Sciatic nerve (tissue), 2 donors: Measurements from ENCODE around the gene ATOSA. TPM values are rescaled to one million over a fixed set of nuclear protein-coding genes. Genes with fewer than 3 reads are reported as not detected.
A peak's percentile ranks its signal among the peaks of the same experiment; 100 is the strongest.

Experiments
- ATAC-seq: fragments of 200-7000 bp; cut with Tn5 transposase; one replicate; pipeline ENCODE4 v1.9.1; 2020; ENCODE audit warnings: mild to moderate bottlenecking, moderate library complexity
- DNase-seq: peaks from one replicate; pipeline ENCODE4 v3.0.0-alpha.2; 2020; ENCODE audit warnings: low spot score
- intact Hi-C: fragments of 100-400 bp; cut with DNase I; formaldehyde crosslinking; loops from one replicate; pipeline ENCODE4 v1.14.2; 2022
- total RNA-seq: library from RNA; stranded (reverse); fragmentation: NEBNext Ultra II Directional; extraction: Animal tissue kit (Norgen Biotek cat#: 25700); gene quantifications from one replicate; pipeline ENCODE4 v1.2.1, GENCODE V29; 2021
- donor health status: DM: no; HTN: no; CAD: no.
- donor health status: DM: no; HTN: no; CAD: no.

ATOSA gene, protein sequence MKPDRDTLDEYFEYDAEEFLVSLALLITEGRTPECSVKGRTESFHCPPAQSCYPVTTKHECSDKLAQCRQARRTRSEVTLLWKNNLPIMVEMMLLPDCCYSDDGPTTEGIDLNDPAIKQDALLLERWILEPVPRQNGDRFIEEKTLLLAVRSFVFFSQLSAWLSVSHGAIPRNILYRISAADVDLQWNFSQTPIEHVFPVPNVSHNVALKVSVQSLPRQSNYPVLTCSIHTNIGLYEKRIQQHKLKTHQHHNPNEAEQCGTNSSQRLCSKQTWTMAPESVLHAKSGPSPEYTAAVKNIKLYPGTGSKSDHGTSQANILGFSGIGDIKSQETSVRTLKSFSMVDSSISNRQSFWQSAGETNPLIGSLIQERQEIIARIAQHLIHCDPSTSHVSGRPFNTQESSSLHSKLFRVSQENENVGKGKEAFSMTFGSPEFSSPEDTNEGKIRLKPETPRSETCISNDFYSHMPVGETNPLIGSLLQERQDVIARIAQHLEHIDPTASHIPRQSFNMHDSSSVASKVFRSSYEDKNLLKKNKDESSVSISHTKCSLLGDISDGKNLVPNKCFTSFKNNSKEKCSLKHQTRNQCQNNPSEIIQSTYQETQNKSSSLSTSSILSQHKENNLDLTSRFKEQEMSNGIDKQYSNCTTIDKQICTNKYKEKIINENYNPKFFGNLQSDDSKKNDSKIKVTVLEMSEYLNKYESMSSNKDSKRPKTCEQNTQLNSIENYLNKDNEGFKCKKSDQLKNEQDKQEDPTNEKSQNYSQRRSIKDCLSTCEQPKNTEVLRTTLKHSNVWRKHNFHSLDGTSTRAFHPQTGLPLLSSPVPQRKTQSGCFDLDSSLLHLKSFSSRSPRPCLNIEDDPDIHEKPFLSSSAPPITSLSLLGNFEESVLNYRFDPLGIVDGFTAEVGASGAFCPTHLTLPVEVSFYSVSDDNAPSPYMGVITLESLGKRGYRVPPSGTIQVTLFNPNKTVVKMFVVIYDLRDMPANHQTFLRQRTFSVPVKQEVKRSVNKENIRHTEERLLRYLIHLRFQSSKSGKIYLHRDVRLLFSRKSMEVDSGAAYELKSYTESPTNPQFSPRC
- 39.3 TPM for total RNA-seq

DNA sequence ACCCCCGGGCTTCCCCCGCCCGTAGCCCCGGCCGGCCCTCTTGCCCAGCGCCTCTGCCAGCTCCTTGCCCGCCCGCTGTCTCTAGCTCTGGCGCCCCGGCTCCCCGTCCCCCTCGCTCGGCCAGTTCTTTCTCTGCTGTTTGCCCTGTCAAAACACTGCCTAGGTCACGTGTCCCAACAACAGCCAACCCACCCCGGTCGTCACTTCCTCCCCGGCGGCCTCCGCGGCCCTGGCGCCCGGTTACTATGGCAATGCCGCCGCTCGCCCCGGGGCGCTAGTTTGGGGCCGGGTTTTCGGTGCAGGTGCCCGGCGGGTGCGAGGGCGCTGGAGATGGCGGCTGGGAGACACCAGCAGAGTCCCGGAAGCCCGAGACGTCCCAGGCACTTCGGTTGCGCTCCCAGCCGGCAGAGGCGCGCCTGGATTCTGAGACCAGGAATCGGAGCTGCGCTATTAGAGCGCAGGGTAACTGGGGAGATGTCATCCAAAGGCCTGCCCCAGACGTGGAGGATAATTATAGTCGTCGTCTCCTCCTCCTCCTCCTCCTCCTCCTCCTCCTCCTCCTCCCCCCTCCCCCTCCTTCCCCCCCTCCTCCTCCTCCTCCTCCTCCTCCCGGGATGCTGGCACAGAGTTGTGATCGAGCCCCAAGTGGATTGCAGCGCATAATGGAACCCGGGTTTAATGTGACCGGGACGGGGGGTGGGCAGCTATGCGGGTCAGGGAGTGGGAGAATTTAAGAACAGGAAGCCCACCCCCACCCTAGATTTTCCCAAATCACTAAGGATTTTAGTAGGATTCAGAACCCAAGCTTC is at the start of gene ATOSA:
ATOSA (minus strand) TSS at position 157 of the 809 bp plus-strand sequence. CDS start 1,367 bp downstream, outside the sequence.
- DNase-seq: peak; percentile 94
- intact Hi-C loops: no loop called here

DNA sequence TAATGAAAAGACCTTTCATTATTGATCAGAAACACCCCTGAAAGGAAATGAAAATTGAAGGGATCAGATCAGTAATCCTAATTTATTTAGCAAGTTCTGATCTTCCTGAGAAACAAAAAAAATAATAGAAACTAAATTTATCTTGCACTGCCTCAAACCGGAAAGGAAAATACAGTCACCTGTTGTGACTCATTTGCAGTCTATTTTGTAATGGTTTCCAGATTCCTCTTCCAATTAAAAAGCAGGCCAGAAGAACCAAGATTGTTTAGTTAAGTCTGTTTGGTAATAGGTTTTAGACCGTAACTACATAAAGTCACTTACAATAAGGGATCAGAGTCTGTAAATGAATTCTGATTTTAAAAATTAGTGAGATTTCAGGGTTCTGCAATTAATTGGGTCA is 49.7 kb upstream of the ATOSA start:
- no peak for ATAC-seq
- intact Hi-C loops: no loop called here

More for the DNA sequence above, at the start of gene ATOSA:
- peak; percentile 97 for ATAC-seq

GRCh38 chr15:52727815-52728214 is 48.6 kb upstream of the ATOSA start:
- no peak for ATAC-seq
- intact Hi-C loops: no loop called here

More for the DNA sequence above, 49.7 kb upstream of the ATOSA start:
- no peak for DNase-seq

GRCh38 chr15:52726195-52726594 is 47.0 kb upstream of the ATOSA start:
- ATAC-seq (no peak), DNase-seq (no peak)
- intact Hi-C loops: no loop called here

More at GRCh38 chr15:52727815-52728214, 48.6 kb upstream of the ATOSA start:
- DNase-seq: no peak

GRCh38 chr15:52718551-52718950 is 39.4 kb upstream of the ATOSA start:
- intact Hi-C loops: no loop called here
- no peak for DNase-seq
- no peak for ATAC-seq

DNA sequence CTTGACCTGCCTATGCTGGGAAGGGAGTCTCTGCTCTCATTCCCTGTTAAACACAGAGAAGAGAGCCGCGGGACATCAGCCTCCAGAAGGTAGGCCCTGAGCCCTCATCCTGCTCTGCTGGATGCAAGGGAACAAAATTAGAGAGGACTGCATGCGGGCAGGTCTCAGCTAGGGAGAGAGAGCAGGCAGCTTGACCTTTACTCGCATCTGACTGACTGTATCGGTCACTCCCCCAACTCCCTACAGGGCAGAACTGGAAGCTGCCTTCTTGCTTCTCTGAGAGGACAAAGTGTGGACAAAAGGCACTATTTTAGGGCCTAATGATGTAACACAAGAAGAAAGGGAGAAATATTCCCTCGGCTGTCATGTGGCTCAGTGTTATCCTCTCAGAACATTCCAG is 38.7 kb upstream of the ATOSA start:
- ATAC-seq: no peak
- no peak for DNase-seq
- intact Hi-C loops: no loop called here

DNA sequence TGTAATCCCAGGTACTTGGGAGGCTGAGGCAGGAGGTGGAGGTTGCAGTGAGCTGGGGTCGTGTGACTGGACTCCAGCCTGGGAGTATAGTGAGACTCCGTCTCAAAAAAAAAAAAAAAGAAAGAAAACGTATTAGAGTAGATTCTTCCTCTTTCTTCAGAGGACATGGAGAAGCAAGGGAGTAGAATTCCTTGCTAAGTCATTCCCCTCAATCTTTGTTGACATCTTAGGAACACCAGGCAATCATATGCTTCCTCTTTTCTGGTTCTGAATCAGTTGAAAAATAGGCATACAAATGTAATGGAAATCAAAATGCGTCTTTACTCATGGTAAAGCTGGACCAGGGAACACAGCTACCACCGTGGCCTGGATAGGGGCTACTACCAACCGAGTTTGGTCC is 38.3 kb upstream of the ATOSA start:
- intact Hi-C loops: no loop called here
- no peak for DNase-seq
- ATAC-seq: no peak

DNA sequence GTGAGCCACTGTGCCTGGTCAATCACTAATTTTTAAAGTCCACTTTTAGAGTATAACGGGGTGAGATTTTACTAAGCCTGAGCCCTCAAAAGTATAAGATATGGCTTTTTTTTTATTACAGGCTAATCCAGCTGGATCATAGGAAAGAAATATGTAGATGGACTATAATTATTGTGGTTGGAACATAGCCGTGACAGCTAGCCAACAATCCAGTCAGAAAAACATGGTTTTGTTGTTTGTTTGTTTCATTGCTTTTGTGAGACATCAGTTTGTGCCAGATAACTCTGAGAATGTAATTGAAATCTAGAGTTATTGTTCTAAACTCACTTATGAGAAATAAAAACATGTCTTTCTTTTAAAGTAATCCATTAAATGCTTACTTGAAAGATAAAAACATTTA is 37.3 kb upstream of the ATOSA start:
- no peak for DNase-seq
- ATAC-seq: no peak
- intact Hi-C loops: no loop called here

DNA sequence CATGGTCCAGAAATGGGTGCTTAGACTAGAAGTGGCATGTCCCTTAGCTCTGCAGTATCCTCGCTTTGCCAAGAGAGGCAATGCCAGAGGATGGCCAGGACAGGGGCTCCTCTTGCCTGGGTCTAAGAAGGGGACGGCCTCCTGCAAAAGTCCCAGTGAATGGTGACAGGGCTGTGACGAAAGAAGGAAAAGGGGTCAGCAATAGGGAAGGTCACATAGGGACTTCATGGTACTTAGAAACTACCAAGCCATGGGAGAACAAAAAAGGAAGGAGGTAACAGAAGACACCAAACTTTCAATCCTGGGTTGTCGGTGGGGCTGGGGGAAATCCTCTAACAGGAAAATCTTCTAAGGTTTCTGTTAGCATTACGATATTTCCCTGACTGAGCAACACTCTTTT is 36.2 kb upstream of the ATOSA start:
- ATAC-seq: no peak
- intact Hi-C loops: no loop called here
- no peak for DNase-seq

GRCh38 chr15:52714968-52715367 is 35.8 kb upstream of the ATOSA start:
- no peak for DNase-seq
- ATAC-seq: no peak
- intact Hi-C loops: no loop called here

DNA sequence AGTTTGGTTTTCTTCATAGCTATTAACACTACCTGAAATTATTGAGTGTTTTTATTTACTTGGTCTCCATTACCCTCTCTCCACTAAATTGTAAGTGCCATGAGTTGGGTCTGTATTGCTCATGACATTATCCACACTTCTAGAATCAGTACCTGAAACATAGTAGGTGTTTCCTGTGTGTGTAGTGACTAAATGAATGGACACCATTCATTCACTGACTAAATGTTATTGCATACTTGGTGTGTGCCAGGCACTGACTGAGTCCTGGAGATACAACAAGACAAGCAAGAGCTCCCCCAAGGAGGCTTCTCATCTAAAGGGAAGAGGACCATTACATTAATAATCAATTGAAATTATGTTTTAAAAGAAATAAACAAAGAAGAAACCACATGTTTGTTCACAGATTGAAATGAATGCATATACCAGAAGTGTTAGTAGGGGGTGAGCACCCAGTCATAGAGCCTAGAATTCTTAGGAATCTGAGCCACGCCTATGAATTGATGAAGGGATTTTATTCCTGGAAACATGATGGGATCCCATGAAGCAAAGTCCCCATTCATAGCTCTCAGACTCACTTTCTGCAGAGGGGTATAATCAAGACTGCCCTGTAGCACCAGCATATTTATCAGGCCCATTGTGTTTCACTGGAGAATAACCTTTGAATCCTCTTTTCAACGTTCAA is 31.7 kb upstream of the ATOSA start:
- no peak for ATAC-seq
- intact Hi-C loops: no loop called here
- no peak for DNase-seq

DNA sequence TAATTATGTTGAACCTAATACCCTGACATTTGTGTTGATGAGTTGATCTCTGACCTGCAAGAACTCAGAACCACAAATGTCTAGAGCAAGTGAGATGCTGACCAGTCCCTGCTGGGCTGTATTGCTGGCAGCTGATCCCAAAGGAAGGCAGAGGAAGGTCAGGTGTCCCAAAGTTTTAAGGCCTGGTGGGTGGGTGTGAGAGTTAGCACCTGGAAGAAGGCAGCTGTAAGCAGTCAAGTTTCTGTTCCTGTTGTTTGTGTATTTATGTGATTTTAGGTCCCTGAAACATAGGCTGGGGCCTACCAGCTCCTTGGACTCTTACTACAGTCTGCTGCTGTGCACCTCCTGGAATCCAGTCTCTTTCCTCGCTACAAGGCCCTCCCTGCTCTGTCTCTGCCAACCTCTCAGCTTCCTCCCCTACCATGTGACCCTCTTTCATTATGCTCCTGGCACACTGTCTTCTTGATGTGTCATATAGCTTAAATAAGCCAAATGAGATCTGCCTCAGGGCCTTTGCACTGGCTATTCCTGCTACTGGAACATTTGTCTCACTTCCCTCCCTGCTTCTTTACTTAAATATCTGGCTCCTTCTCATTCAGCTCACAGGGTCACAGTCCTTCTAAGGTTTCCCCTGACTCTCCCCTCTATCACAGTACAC is 31.0 kb upstream of the ATOSA start:
- ATAC-seq: no peak
- intact Hi-C loops: no loop called here

GRCh38 chr15:52709187-52709981 is 30.2 kb upstream of the ATOSA start:
- no peak for ATAC-seq
- intact Hi-C loops: no loop called here
- DNase-seq: no peak

More for the DNA sequence above, 31.0 kb upstream of the ATOSA start:
- no peak for DNase-seq

DNA sequence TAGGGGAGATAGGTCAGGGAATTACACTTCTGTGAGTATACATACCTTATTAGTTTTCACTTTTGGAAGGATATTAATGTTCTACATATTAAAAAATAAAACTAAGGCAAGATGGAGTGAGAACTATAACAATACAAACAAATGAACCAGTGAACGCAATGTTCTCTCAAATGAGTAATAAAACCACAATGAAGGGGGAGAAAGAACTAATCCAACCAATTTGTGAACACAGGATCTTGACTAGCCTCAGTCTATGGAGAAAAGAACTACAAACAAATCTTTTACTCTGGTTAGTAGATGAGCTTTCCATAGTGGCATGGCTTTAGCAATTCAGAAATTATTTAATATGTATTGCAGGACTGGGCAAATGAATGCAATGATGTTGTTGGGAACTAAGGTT is 26.9 kb upstream of the ATOSA start:
- intact Hi-C loops: no loop called here
- ATAC-seq (no peak), DNase-seq (no peak)

GRCh38 chr15:52702390-52702789 is 23.2 kb upstream of the ATOSA start:
- intact Hi-C loops: no loop called here

DNA sequence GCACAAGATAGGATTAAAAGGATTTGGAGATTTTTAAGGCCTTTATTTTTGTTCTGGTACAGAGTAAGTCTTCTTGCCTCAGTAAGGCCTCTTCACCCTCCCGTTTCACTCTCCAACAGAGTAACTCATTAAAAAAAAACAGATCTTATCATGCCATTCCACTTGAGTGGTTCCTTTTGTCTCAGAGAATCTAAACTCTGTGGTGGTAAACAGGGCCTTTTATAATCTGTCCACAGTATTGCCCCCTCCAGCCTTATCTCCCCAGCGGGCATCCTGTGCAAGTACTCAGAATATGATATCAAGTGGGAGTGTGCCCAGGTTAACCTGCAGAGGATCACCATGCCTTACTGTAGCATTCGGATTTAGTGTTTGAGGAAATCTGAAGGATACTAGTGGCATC is 20.3 kb upstream of the ATOSA start:
- DNase-seq (no peak), ATAC-seq (no peak)
- intact Hi-C loops: no loop called here

More at GRCh38 chr15:52702390-52702789, 23.2 kb upstream of the ATOSA start:
- no peak for DNase-seq
- no peak for ATAC-seq

DNA sequence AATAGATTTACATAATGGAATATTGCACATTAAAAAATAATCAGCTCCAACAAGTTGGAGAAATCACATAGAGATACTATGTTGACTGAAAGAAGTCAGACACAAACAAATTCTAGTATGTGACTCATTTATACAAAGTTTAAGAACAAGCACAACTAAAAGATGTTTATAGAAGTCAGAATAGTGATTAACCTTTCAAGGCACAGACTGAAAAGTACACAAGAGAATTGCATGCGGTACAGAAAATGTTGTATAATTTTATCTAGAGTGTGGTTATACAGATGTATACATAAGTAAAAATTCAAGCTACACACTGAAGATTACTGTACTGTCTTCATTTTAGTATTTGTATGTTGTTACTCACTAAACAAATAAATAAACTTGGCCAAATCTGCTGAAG is 19.3 kb upstream of the ATOSA start:
- intact Hi-C loops: no loop called here
- DNase-seq (no peak), ATAC-seq (no peak)
